ENCODE data around the gene MIEF2.

Gene MIEF2

DNA sequence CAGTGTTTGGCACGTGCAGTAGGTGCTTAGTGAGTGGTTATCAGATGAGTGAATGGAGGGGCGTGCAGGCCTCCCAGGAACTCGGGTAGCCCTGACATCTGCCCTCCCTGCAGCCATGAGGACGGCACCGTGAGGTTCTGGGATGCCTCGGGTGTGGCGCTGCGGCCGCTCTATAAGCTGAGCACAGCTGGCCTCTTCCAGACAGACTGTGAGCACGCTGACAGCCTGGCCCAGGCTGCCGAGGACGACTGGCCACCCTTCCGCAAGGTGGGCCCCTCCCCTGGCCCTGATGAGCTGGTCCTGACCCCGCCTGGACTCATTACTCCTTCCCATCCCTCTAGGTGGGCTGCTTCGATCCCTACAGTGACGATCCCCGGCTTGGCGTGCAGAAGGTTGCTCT, 24.0 kb upstream of the MIEF2 start:
- DNase-seq: no peak

DNA sequence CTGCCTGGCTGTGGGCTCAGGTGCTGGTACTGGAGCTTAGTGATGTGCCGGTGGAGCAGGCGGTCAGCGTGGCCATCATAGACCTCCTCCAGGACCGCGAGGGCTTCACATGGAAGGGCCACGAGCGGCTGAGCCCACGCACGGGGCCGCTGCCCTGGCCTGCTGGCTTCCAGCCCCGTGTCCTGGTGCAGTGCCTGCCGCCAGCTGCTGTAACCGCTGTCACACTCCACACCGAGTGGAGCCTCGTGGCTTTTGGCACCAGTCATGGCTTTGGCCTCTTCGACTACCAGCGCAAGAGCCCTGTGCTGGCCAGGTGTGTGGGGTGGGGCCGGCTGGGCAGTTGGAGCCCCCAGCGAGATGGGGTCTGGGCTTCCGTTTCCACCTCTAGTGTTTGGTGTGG, 23.0 kb upstream of the MIEF2 start:
- no peak for DNase-seq

DNA sequence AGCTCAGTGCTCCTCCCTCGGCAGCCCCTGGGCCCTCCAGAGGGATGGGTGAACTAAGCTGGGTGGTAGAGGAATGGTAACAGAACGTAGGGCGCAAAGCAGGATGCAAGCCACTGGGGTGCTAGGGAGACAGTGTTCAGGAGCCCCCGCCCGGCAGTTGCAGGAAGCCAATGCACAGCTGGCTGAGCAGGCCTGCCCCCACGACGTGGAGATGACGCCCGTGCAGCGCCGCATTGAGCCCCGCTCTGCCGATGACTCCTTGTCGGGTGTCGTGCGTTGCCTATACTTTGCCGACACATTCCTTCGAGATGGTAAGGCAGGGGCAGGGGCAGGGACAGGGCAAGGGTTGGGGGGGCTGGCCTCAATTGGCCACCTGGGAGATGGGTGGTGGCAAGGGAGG, 22.2 kb upstream of the MIEF2 start:
- DNase-seq: no peak

DNA sequence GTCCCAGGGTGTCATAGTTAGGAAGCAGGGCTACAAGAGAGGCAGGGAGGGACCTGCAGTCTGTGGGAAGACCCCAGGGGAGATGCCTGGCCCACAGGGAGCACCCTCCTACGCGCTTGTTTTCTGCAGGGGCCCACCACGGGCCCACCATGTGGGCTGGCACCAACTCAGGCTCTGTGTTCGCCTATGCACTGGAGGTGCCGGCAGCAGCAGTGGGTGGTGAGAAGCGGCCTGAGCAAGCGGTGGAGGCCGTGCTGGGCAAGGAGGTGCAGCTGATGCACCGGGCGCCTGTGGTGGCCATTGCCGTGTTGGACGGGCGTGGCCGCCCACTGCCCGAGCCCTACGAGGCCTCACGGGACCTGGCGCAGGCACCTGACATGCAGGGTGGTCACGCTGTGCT, 20.0 kb upstream of the MIEF2 start:
- no peak for DNase-seq

DNA sequence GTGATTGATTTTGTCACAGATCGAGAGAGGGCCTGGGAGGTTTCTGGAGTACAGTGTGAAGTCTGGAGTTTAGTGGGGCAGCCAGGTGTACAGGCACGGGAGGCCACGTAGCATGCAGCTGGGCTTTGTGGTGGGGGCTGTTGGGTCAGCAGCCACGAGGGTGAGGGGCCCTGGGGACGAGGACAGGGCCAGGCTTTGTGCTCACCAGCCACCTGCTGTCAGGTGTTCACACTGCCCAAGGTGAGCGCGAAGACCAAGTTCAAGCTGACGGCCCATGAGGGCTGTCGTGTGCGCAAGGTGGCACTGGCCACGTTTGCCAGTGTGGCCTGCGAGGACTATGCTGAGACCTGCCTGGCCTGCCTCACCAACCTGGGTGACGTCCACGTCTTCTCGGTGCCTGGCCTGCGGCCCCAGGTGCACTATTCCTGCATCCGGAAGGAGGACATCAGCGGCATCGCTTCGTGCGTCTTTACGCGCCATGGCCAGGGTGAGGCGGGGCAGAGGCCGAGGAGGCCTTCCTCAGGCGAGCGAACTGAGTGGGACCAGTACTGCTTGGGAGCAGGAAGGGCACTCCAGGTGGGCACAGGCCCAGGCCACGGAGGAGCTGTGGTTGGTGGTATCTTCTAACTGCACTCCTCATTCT, 19.1 kb upstream of the MIEF2 start:
- DNase-seq: no peak

DNA sequence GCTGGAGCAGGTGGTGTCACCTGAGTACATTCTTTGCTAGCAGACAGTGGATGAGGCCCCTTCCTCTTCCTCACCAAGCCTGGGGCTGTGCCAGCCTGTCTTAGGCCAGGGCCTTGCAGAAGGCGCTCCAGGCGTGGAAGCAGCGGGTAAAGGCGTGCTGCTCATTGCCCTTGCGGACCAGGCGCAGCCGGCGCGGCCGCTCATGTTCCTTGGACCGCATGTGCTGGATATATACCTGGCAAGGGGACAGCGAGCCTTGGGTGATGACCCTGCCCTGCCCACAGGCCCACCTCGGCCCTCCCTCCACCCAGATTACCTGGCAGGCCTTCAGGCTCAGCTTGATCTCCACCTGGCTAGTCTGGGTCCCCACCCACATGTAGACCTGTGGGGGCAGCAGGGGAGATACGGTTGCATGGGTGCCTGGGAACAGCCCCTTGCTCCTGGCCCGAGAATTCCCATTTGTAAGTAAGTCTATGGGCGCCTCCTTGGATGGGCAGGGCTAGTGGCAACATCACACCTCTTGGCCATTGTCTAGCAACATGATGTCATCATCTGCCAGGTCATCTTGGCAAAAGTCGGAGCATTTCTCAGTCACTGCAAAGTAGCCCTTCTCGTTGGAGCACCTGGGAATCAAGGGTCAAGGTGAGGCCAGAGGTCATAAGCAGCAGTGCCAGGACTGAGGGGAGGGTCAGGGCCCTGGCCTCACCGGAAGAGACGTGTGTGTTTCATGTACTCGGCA, 15.3 kb upstream of the MIEF2 start:
- DNase-seq: no peak

DNA sequence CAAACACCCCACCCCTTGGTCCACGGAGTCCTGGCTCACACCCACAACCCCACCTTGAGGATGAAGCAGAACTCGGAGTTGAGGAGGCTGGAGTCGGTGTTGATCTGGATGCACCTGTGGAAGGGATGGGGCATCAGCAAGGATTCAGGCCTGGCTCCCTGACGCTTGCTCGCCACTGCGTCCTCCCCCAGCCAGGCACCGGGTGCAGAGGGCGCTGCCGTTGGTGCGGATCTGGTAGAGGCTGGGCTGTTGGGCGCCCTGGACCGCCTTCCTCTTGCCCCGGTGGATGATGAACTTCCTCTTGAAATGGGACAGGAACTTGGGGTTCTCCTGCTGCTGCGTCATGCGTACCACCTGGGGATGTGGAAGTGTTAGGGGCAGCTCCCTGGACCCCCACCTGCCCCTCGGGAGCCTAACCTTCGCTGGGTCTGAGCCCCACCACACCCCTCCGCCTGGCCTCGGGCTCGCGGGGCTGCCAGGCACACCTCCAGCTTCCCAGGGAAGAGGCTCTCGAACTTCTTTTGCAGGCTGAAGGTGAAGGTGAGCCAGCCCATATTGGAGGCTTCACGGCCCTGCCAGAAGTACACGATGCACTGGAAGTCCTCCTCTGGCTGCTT, 14.2 kb upstream of the MIEF2 start:
- DNase-seq: no peak

DNA sequence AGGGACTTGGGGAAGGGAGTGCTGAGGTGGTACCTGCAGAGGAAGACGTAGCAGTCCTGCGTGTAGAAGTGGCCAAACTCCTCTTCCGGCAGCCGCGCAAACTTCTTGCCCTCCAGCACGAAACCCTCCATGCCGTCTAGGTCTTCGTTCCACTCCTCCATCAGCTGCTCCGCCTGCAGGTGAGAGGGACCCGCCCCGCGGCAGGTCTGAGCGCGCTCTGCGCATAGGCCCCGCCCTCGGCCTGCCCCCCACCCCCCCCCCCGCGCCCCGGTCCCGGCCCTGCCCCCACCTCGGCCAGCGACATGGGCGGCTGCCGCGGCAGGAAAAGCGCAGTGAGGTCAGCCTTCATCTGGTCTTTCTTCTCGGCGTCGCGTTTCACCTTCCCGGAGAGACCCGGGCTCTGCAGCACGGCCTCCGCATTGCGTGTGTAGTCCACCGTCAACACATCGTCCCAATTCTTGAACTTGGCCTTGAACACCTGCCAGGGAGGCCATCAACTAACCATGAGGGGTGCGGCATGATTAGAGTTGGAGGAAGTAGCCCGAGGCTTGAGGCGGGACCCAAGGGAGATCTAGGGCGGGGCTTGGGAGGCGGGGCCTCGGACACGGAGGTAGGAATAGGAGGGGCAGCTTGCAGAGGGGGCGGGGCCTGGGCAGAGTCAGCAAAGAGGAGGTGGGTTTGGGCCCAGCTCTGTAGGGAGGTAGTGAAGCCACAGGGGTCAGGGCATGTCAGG, 13.4 kb upstream of the MIEF2 start:
- no peak for DNase-seq

DNA sequence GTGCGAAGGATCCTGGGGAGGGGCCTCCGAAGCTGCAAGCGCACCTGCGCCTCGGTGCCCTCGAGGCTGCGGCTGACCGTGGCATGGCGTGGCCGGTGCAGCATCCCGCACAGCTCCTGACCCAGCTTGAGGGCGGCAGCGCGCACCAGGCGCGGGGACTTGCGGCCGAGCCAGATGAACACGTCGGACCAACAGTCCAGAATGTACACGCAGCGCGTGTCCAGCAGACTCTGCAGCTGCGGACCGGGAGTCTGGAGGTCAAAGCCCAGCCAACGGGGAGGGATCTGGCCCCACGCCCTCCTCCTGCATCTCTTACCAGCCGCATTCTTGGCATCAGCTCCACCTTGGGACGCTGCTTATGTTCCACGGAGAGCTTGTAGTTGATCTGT, 12.9 kb upstream of the MIEF2 start:
- DNase-seq: no peak

DNA sequence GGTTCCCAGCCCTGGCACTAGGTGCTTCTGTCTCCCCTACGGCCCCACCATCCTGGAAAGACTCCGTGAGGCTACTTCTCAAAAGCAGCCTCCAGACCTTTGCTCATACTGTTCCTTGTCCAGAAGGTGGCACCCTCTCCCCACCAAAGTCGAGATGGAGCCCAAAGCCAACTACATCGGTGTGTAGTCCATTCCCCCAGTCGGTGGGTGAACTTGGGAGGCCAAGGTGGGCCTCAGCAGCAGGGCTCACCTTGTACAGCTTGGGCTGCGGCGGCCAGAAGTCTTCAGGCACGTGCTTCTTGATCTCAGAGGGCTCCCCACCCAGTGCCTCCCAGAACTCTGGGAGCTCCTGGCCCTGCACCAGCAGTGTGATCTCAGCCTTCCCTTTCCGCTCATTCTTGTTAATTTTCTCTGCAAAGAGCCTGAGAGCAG, 12.1 kb upstream of the MIEF2 start:
- DNase-seq: peak; percentile 7

DNA sequence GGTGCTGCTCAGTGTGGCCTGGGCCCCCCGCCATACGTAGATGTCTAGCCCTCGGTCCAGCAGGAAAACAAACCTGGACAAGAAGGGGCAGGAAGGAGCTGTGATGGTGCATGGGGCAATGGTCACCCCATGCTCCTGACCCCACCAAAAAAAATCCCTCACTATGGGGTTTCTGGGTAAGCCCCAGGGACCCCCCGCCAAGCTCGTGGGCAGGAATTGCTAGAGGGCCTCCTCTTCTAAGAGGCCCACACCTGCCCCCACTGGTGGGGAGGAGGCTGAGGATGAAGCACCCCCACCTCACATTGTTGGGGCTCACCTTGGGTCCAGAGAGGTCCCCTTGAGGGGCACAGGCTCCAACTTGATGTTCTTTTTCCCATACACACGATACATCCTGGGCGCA, 11.7 kb upstream of the MIEF2 start:
- no peak for DNase-seq

DNA sequence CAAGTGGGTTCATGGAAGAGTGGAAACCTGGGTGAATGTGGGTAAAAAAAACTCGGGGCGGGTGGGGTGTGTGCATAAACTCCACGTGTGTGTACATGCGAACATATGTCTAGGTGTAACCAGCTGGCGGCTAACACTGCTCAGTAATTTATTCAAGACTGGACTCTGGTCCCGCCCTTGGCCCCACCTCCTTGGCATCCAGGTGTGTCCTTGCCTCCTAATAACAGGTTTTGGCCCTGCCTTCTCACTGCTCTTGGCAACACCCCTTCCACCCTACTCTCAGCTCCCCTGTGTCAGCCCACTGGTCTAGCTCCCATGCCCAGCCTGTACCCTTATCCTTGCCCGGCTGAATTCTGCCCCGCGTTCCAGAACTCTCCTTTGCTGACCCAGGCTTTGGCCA, 10.2 kb upstream of the MIEF2 start:
- no peak for DNase-seq

DNA sequence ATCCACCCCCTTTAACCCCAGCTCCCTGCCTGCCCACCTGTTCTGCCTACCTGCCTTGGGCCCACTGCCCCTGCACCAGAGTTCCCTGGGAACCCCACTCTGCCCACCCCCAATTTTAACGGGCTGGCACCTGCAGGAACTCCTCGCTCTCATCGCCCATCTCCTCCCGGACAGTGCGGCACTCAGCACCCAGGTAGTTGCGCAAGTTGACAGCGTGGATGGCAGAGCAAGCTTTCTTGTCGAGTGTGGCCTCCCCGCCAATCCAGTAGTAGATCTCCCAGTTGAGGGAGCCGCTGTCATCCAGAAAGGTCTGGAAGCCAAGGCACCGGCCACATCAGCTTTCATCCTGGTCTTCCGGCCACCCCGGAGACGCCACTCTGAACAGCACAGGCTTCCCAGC, 9.8 kb upstream of the MIEF2 start:
- no peak for DNase-seq

DNA sequence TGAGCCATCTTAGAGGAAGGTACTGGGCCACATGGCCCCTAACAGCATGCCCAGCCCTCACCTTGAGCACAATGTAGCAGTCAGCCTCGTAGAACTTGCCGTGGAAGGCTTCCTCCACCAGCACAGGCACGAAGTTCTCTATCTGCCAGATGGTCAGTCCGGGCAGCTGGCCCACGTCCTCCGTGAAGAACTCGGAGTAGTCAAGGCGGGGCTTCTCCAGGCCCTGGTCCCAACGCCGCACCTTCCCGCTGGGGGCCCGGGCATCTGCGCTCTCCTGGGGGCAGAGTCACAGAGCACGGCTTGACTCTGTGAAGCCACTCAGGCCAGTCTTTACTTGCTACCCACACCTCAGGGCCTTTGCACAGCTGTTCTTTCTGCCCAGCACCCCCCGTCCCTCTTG, 9.3 kb upstream of the MIEF2 start:
- no peak for DNase-seq

DNA sequence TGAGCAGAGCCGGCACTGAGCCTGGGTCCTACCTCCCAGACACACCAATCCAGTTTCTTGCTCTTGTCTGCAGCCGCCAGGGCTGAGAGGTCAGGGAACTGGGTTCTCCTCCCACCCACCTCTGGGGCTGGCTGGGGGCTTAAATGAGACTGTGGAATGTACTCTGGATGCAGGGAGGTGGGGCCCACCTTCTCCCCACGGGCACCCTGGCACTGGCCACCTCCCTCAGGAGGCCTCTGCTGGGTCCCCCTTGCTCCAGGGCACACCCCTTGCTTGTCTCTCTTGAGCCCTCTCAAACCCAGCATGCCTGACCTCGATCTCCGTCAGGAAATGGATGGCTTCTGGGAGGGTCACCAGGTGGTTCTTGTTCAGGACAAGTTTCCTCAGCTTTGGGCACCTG, 8.3 kb upstream of the MIEF2 start:
- DNase-seq: no peak

DNA sequence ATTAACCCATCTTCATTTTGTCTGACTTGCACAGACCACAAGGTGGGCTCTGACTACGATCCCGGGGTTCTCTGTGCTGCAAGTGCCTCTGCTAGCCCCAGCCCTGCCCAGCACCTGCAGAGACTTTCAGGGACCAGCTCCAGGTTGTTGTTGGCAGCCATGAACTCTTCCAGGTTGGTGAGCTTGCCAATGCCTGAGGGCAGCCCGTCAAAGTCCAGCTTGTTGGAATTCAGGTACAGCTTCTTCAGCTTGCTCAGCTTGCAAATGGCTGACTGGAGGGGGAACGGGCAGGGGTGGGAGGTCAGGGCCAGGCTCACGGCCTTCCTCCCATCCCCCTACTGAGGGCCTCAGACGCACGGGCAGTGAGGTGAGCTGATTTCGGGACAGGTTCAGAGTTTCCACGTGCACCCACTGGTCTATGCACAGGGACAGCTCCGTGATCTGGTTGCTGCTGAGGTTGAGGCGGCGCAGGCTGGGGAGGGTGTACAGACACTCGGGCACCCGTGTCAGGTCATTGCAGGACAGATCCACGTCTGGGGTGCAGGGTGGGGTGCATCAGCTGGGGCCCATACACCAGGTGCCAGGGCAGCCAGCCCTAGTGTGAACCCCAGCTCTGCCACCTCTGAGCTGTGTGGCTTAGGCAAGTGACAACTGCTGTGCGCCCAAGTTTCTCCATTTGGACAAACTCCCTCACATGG, 7.1 kb upstream of the MIEF2 start:
- DNase-seq: no peak

DNA sequence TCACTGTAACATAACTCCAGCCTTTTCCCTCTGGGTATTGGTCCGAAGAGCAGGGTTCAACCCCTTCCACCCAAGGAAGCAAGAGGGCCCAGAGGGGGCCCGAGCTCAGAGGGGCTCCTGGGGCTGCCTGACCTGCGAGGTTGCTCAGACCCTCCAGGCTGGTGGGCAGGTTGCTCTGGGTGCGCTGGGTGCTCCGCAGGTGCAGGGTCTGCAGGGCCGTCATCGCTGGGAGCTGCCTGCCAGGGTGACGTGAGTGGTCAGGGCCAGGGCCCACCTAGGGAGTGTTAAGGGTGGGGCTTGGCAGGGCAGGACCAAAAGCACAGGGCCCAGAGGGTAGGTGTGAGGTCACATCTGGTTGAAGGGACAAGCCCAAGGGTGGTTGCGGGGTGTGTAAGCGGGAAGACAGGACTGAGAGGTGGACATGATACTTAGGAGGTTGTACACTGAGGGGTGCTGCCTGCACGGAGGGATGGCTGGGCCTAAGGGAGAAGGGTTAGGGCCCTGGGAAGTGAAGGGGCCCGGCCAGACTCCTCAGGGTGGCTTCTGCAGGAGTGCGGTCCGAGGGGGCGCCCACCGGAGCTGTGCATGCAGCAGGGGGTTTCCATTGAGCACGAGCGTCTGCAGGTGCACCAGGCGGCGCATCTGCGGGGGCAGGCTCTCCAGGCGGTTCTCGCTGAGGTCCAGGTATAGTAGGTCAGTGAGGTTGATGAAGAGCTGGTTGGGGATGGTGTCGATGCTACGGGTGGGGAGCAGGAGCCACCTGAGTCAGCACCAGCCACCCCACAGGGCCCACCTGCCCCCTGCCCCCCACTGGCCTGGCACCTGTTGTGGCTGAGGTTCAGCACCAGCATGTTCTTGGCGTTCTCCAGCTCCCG, 6.3 kb upstream of the MIEF2 start:
- no peak for DNase-seq

DNA sequence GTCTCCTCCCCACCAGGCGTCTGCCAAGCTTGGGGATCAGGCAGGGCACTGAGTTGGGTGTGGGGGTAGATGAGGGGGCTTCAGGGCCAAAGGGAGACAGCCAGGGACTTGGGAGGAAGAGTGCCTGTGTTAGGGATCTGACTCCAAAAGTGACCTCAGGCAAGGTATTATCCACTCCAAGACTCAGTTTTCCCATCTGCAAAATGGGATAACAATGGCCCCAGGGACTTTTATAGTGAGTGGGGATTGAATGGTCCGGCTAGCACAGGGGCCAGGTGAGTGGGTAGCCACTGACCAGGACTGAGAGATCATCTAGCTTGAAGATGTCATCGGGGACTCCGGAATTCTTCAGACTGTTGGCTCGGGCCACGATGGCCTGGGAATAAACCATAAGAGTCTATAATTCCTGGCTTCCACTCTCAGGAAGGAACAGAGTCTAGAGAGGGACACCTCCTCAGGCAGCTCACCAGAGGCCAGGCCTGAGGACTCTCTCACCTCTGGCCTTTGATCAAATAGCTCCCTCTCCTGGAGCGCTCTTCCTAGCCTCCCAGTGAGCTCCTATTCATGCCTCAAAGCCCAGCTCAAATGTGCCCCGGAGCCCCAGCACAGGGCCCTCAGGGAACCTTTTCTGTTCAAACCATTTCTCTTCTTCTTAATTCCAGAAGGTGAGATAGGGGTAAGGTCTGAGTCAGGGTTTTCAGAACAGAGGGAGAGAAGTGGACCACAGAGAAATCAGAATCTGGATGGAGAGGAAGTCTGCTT, 5.4 kb upstream of the MIEF2 start:
- no peak for DNase-seq

DNA sequence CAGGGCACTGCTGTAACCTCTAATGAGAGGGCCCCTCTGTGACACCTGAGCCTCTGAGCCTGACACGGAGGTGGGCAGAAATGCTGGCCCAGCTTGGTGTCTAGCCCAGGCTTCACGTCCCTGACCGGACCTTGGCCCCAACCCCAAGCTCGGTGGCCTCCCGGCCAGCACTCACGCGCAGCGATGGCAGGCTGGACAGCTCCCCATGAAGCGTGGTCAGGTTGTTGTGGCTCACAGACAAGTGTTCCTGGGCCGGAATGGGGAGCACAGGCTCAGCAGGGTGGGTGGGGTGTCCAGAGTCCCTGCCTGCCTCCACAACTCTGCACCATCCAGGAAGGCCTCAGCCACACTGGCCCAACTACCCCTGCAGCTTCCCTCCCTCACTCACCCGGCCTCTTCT, 4.1 kb upstream of the MIEF2 start:
- no peak for DNase-seq

DNA sequence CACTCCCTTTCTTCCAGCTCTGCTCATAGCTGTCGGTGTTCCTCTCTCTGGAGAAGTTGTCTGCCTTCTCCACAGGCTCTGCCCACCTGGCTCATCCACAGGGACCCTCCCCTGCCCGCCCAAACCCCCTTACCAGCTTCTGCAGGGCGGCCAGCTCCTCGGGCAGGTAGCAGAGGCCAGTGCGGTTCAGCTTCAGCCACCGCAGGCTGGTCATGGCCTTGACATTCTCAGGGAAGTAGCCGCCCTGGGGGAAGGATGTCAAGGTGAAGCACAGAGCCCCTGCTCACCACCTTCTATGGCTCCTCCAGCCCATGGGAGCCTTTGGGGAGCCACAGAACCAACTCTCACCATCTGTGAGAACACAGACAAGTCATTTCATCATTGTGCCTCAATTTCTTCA, 3.7 kb upstream of the MIEF2 start:
- DNase-seq: no peak

DNA sequence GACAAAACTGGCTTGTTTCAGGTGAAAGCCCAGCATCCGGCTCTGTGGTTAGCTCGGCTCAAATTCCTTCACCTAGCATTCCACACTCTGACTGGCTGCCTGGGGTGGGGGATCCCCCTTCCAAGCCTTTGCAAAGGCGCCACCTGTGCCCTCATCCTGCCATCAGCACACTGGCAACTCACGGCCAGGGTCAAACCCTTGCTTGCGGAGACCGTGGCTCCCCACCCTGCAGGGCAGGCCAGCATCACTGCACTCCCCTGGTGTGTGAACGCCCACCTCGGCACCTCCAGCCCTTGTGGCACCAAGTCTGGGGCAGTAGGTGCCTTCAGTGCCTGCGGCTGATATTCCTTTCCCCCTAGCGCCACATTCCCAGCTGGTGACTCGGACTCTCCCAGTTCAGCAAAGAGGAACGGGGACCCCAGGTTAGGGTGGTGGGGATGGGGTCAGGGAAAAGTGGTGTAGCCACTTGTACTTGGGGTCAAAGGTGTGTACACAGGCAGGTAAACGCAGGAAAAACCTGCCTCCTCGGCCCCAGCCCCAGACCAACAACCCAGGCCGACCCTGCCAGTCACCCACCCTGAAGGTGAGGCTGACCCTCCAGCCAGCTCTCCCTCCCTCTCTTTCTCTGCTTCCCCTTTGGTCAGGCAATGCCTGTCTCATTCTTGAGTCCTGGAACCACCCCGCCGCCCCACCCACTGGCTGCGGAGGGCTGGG, 3.0 kb upstream of the MIEF2 start:
- no peak for DNase-seq
